ENCODE data around the gene CNTNAP4. TPM values are rescaled to one million over a fixed set of nuclear protein-coding genes. Genes with fewer than 3 reads are reported as not detected.

CNTNAP4 gene
- 0.14 TPM in 1 of 2 replicates, not detected in the other for total RNA-seq

GRCh38 chr16:76276745-76277438 is at the start of gene CNTNAP4:
CNTNAP4 (plus strand) TSS chr16:76277401; CDS start chr16:76277663, 262 bp downstream.

